H1 (cell line): Measurements from ENCODE around the gene TMEM232. TPM values are rescaled to one million over a fixed set of nuclear protein-coding genes. Genes with fewer than 3 reads are reported as not detected.

Experiments
- EGR1 ChIP-seq: IDR thresholded peaks from 2 replicates; pipeline ENCODE4 v1.6.1; 2011; ENCODE audit warnings: low read depth, low read length, borderline replicate concordance
- NRF1 ChIP-seq: IDR thresholded peaks from 2 replicates; pipeline ENCODE4 v1.6.1; 2011; ENCODE audit warnings: mild to moderate bottlenecking, low read depth, low read length, improper control_type of control experiment
- PHF8 ChIP-seq: fragments of 200-600 bp; sonication (generic); conservative IDR thresholded peaks from 2 replicates; pipeline ENCODE4 v1.7.1; 2012; ENCODE audit warnings: low read depth, mild to moderate bottlenecking, inconsistent platforms, low read length, moderate library complexity
- POU5F1 ChIP-seq: IDR thresholded peaks from 2 replicates; pipeline ENCODE4 v1.6.1; 2011; ENCODE audit warnings: low read depth, mild to moderate bottlenecking, low read length, moderate library complexity
- RBBP5 ChIP-seq: IDR thresholded peaks from 2 replicates; pipeline ENCODE4 v1.7.1; 2012; ENCODE audit warnings: low read depth, mild to moderate bottlenecking, inconsistent platforms, low read length, moderate library complexity, borderline replicate concordance
- SAP30 ChIP-seq: fragments of 300-600 bp; sonication (generic); IDR thresholded peaks from 2 replicates; pipeline ENCODE4 v1.7.1; 2012; ENCODE audit warnings: low read length, moderate library complexity, mild to moderate bottlenecking, inconsistent platforms; ENCODE audit not compliant: insufficient read depth, insufficient replicate concordance
- SIRT6 ChIP-seq: IDR thresholded peaks from one replicate; pipeline ENCODE4 v1.7.1; 2012; ENCODE audit warnings: low read length, inconsistent platforms
- TAF1 ChIP-seq: IDR thresholded peaks from 2 replicates; pipeline ENCODE4 v1.6.1; 2011; ENCODE audit warnings: mild to moderate bottlenecking, low read depth, low read length
- TCF12 ChIP-seq: IDR thresholded peaks from 2 replicates; pipeline ENCODE4 v1.6.1; 2011; ENCODE audit warnings: low read depth, mild to moderate bottlenecking, low read length
- polyA plus RNA-seq, 7 experiments: library from polyadenylated mRNA; depleted of rRNA in 3 of 7; stranded (reverse) in 5 of 7; unstranded in 2 of 7; fragments of >200 nt in 5 of 7; fragments of 200-250 nt in 2 of 7; gene quantifications; 1 replicate in 5 of 7; 2 replicates in 1 of 7; 4 replicates in 1 of 7; pipeline versions ENCODE4 v1.2.1 to v1.2.3, GENCODE V29; 2011 to 2013; ENCODE audit warnings: missing spikeins in 2 of 7, mixed read lengths in 2 of 7
- total RNA-seq: library from RNA; stranded (reverse); fragmentation: NEBNext Ultra II Directional; extraction: Animal tissue kit (Norgen Biotek cat#: 25700); gene quantifications from 2 replicates; pipeline ENCODE4 v1.2.1, GENCODE V29; 2021
- TF ChIP-seq, protein P1 (sequence below): fragments of 300-600 bp; sonication (generic); IDR thresholded peaks from 2 replicates; pipeline ENCODE4 v1.7.1; 2012; ENCODE audit warnings: low read length, moderate library complexity, mild to moderate bottlenecking, inconsistent platforms; ENCODE audit not compliant: insufficient replicate concordance

The TMEM232 gene
- total and polyA plus RNA-seq, 2 of the 8 experiments (the other 6 are each of a cell fraction or from before 2014, with no cell fraction given), result 0.38 to 1.3 TPM

DNA sequence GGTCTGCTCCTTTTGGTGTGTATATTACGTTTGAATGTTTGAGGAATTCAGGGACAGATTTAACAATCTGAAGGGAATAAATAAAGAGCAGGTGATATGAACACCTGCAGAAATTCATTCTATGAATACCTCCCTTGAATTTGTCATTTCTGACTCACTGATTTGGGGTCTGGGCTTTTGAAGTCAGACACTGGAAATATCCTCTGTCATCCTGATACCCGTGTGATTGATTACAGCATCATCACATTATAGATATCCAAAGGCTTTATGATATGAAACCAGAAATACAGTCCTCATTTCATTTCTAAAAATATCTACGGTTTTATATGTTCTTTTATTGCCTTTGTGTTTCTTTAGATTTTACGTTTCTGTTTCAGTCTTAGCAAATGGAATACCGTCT is 68.5 kb downstream of the TMEM232 start (continued):
- TF ChIP-seq, protein P1, sequence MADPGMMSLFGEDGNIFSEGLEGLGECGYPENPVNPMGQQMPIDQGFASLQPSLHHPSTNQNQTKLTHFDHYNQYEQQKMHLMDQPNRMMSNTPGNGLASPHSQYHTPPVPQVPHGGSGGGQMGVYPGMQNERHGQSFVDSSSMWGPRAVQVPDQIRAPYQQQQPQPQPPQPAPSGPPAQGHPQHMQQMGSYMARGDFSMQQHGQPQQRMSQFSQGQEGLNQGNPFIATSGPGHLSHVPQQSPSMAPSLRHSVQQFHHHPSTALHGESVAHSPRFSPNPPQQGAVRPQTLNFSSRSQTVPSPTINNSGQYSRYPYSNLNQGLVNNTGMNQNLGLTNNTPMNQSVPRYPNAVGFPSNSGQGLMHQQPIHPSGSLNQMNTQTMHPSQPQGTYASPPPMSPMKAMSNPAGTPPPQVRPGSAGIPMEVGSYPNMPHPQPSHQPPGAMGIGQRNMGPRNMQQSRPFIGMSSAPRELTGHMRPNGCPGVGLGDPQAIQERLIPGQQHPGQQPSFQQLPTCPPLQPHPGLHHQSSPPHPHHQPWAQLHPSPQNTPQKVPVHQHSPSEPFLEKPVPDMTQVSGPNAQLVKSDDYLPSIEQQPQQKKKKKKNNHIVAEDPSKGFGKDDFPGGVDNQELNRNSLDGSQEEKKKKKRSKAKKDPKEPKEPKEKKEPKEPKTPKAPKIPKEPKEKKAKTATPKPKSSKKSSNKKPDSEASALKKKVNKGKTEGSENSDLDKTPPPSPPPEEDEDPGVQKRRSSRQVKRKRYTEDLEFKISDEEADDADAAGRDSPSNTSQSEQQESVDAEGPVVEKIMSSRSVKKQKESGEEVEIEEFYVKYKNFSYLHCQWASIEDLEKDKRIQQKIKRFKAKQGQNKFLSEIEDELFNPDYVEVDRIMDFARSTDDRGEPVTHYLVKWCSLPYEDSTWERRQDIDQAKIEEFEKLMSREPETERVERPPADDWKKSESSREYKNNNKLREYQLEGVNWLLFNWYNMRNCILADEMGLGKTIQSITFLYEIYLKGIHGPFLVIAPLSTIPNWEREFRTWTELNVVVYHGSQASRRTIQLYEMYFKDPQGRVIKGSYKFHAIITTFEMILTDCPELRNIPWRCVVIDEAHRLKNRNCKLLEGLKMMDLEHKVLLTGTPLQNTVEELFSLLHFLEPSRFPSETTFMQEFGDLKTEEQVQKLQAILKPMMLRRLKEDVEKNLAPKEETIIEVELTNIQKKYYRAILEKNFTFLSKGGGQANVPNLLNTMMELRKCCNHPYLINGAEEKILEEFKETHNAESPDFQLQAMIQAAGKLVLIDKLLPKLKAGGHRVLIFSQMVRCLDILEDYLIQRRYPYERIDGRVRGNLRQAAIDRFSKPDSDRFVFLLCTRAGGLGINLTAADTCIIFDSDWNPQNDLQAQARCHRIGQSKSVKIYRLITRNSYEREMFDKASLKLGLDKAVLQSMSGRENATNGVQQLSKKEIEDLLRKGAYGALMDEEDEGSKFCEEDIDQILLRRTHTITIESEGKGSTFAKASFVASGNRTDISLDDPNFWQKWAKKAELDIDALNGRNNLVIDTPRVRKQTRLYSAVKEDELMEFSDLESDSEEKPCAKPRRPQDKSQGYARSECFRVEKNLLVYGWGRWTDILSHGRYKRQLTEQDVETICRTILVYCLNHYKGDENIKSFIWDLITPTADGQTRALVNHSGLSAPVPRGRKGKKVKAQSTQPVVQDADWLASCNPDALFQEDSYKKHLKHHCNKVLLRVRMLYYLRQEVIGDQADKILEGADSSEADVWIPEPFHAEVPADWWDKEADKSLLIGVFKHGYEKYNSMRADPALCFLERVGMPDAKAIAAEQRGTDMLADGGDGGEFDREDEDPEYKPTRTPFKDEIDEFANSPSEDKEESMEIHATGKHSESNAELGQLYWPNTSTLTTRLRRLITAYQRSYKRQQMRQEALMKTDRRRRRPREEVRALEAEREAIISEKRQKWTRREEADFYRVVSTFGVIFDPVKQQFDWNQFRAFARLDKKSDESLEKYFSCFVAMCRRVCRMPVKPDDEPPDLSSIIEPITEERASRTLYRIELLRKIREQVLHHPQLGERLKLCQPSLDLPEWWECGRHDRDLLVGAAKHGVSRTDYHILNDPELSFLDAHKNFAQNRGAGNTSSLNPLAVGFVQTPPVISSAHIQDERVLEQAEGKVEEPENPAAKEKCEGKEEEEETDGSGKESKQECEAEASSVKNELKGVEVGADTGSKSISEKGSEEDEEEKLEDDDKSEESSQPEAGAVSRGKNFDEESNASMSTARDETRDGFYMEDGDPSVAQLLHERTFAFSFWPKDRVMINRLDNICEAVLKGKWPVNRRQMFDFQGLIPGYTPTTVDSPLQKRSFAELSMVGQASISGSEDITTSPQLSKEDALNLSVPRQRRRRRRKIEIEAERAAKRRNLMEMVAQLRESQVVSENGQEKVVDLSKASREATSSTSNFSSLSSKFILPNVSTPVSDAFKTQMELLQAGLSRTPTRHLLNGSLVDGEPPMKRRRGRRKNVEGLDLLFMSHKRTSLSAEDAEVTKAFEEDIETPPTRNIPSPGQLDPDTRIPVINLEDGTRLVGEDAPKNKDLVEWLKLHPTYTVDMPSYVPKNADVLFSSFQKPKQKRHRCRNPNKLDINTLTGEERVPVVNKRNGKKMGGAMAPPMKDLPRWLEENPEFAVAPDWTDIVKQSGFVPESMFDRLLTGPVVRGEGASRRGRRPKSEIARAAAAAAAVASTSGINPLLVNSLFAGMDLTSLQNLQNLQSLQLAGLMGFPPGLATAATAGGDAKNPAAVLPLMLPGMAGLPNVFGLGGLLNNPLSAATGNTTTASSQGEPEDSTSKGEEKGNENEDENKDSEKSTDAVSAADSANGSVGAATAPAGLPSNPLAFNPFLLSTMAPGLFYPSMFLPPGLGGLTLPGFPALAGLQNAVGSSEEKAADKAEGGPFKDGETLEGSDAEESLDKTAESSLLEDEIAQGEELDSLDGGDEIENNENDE, result no peak
- TF ChIP-seq EGR1 (no peak), RBBP5 (no peak), NRF1 (no peak), TAF1 (no peak), PHF8 (no peak), TCF12 (no peak), POU5F1 (no peak), SAP30 (no peak), SIRT6 (no peak)
